SIG-M5 (cell line): Measurements from ENCODE around the gene HRAS.

Source experiments
- DNase-seq: peaks from one replicate; lab custom pipeline; 2025; lab: John Stamatoyannopoulos, UW

Gene HRAS

GRCh38 chr11:494761-495536, 40.4 kb downstream of the HRAS start:
- DNase-seq: no peak

GRCh38 chr11:492427-493226, 42.7 kb downstream of the HRAS start:
- DNase-seq: no peak

- DNase-seq: no peak
Observed at GRCh38 chr11:491358-491757, 44.0 kb downstream of the HRAS start.

- no peak for DNase-seq
Observed at GRCh38 chr11:490930-491260, 44.5 kb downstream of the HRAS start.

- DNase-seq: no peak
Observed at GRCh38 chr11:490186-490929, 45.0 kb downstream of the HRAS start.

GRCh38 chr11:489610-490185, 45.7 kb downstream of the HRAS start:
- no peak for DNase-seq

GRCh38 chr11:488992-489391, 46.4 kb downstream of the HRAS start:
- DNase-seq: no peak

- no peak for DNase-seq
Observed at GRCh38 chr11:488579-488978, 46.8 kb downstream of the HRAS start.

- DNase-seq: no peak
Observed at GRCh38 chr11:488062-488461, 47.3 kb downstream of the HRAS start.

- DNase-seq: no peak
Observed at GRCh38 chr11:487571-488021, 47.8 kb downstream of the HRAS start.

- no peak for DNase-seq
Observed at GRCh38 chr11:486189-486588, 49.2 kb downstream of the HRAS start.

- DNase-seq: no peak
Observed at GRCh38 chr11:484616-485015, 50.8 kb downstream of the HRAS start.
